IMR-90 (cell line): ENCODE data around the gene TNFSF9.

Source experiments
- BHLHE40 ChIP-seq: fragments of 150-350 bp; IDR thresholded peaks from 2 replicates; pipeline ENCODE4 v1.6.1; 2016; ENCODE audit warnings: mild to moderate bottlenecking, low read depth, low read length
- FOS ChIP-seq: fragments of 150-350 bp; IDR thresholded peaks from 2 replicates; pipeline ENCODE4 v1.6.1; 2016; ENCODE audit warnings: low read depth, low read length
- MAFK ChIP-seq: IDR thresholded peaks from 2 replicates; pipeline ENCODE4 v1.6.1; 2012; ENCODE audit warnings: low read depth, low read length, improper control_type of control experiment
- MXI1 ChIP-seq: IDR thresholded peaks from 2 replicates; pipeline ENCODE4 v1.6.1; 2012; ENCODE audit warnings: low read depth, mild to moderate bottlenecking, low read length, moderate library complexity, borderline replicate concordance
- NFE2L2 ChIP-seq: fragments of 150-350 bp; IDR thresholded peaks from 2 replicates; pipeline ENCODE4 v1.6.1; 2016; ENCODE audit warnings: low read depth, mild to moderate bottlenecking, low read length
- POLR2A ChIP-seq: IDR thresholded peaks from 2 replicates; pipeline ENCODE4 v1.6.1; 2012; ENCODE audit warnings: mild to moderate bottlenecking, low read depth, low read length
- RAD21 ChIP-seq: IDR thresholded peaks from 2 replicates; pipeline ENCODE4 v1.6.1; 2012; ENCODE audit warnings: low read length, improper control_type of control experiment
- USF2 ChIP-seq: fragments of 150-350 bp; IDR thresholded peaks from 2 replicates; pipeline ENCODE4 v1.6.1; 2017; ENCODE audit warnings: mild to moderate bottlenecking, antibody characterized with exemption, low read length, low read depth
- TF ChIP-seq, protein P1 (sequence below): conservative IDR thresholded peaks from 2 replicates; pipeline ENCODE4 v1.5.1; 2012; ENCODE audit warnings: mild to moderate bottlenecking, low read depth, low read length, improper control_type of control experiment

DNA sequence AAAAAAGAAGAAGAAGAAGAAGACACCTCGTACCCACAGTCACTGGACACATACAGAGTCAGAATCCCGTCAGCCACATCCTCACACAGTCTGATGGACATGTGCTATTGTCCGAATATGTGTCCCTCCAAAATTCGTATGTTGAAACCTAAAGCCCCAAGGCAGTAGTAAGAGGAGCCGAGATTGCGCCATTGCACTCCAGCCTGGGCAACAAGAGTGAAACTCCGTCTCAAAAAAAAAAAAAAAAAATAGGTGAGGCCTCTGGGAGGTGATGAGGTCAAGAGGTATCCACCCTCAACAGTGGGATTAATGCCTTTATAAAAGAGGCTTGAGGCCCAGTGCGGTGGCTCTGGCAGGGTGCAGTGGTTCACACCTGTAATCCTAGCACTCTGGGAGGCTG lies 46.6 kb upstream of the TNFSF9 start:
- TF ChIP-seq, protein P1, sequence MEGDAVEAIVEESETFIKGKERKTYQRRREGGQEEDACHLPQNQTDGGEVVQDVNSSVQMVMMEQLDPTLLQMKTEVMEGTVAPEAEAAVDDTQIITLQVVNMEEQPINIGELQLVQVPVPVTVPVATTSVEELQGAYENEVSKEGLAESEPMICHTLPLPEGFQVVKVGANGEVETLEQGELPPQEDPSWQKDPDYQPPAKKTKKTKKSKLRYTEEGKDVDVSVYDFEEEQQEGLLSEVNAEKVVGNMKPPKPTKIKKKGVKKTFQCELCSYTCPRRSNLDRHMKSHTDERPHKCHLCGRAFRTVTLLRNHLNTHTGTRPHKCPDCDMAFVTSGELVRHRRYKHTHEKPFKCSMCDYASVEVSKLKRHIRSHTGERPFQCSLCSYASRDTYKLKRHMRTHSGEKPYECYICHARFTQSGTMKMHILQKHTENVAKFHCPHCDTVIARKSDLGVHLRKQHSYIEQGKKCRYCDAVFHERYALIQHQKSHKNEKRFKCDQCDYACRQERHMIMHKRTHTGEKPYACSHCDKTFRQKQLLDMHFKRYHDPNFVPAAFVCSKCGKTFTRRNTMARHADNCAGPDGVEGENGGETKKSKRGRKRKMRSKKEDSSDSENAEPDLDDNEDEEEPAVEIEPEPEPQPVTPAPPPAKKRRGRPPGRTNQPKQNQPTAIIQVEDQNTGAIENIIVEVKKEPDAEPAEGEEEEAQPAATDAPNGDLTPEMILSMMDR, result no peak
- no peak for TF ChIP-seq MAFK
- TF ChIP-seq POLR2A, result no peak
- TF ChIP-seq USF2, result no peak
- no peak for TF ChIP-seq NFE2L2
- no peak for TF ChIP-seq MXI1
- no peak for TF ChIP-seq BHLHE40
- no peak for TF ChIP-seq RAD21
- TF ChIP-seq FOS, result no peak
